AG09309 (cell line): ENCODE results near the gene NFIC.
A peak's percentile ranks its signal among the peaks of the same experiment; 100 is the strongest.

Experiments used
- DNase-seq: peaks from one replicate; pipeline ENCODE4 v3.0.0-alpha.2; 2010; ENCODE audit warnings: low read depth
- H3K4me3 ChIP-seq: 2 replicates; pipeline ENCODE4 v1.5.1; 2011; ENCODE audit warnings: mild to moderate bottlenecking, low read depth, low read length, moderate library complexity; ENCODE audit not compliant: control insufficient read depth
- CTCF ChIP-seq: IDR thresholded peaks from 2 replicates; pipeline ENCODE4 v1.5.1; 2011; ENCODE audit warnings: mild to moderate bottlenecking, low read depth, low read length, inconsistent platforms; ENCODE audit not compliant: insufficient read depth, control insufficient read depth; ENCODE audit errors: missing control alignments

NFIC gene

GRCh38 chr19:3493651-3494050 lies 127.3 kb downstream of the NFIC start:
- TF ChIP-seq CTCF, result no peak
- no peak for DNase-seq
- H3K4me3 ChIP-seq, result no peak overlapping the region

- no peak for DNase-seq
- TF ChIP-seq CTCF, result no peak
These were observed 127.7 kb downstream of the NFIC start for GRCh38 chr19:3494051-3494450.

GRCh38 chr19:3494559-3494958 lies 128.2 kb downstream of the NFIC start:
- no peak for DNase-seq
- TF ChIP-seq CTCF, result no peak
- H3K4me3 ChIP-seq, result no peak overlapping the region

More at GRCh38 chr19:3494051-3494450, 127.7 kb downstream of the NFIC start:
- no peak overlapping the region for H3K4me3 ChIP-seq

GRCh38 chr19:3496392-3497273 lies 130.2 kb downstream of the NFIC start:
- H3K4me3 ChIP-seq, result no peak overlapping the region
- TF ChIP-seq CTCF, result no peak
- DNase-seq, result no peak

- DNase-seq, result no peak
- no peak overlapping the region for H3K4me3 ChIP-seq
- TF ChIP-seq CTCF, result no peak
These were observed 131.6 kb downstream of the NFIC start for GRCh38 chr19:3497757-3498520.

- DNase-seq, result no peak
- TF ChIP-seq CTCF, result no peak
These were observed 133.5 kb downstream of the NFIC start for GRCh38 chr19:3499738-3500428.

More at GRCh38 chr19:3499738-3500428, 133.5 kb downstream of the NFIC start:
- peak overlapping the region; percentile 86 for H3K4me3 ChIP-seq
